Chondrocyte (in vitro differentiated cells): ENCODE measurements around the gene RALA. TPM values are rescaled to one million over a fixed set of nuclear protein-coding genes. Genes with fewer than 3 reads are reported as not detected.
A peak's percentile ranks its signal among the peaks of the same experiment; 100 is the strongest.

Experiments used
- DNase-seq: peaks from one replicate; pipeline ENCODE4 v3.0.0; 2021; ENCODE audit warnings: mixed read lengths, low spot score
- H3K27ac Mint-ChIP-seq: one replicate; pipeline ENCODE4 v1.8.0; 2021; ENCODE audit warnings: mild to moderate bottlenecking, moderate library complexity, mixed read lengths; ENCODE audit not compliant: unreplicated experiment
- H3K27me3 Mint-ChIP-seq: 2 replicates; pipeline ENCODE4 v1.8.0; 2021; ENCODE audit warnings: low read depth, mixed read lengths
- H3K36me3 Mint-ChIP-seq: 2 replicates; pipeline ENCODE4 v1.8.0; 2021; ENCODE audit warnings: low read depth, mixed read lengths
- H3K4me1 Mint-ChIP-seq: 2 replicates; pipeline ENCODE4 v1.8.0; 2021; ENCODE audit warnings: low read depth, mild to moderate bottlenecking, mixed read lengths
- H3K4me3 Mint-ChIP-seq: one replicate; pipeline ENCODE4 v1.8.0; 2021; ENCODE audit warnings: mild to moderate bottlenecking, moderate library complexity, mixed read lengths; ENCODE audit not compliant: unreplicated experiment
- H3K9me3 Mint-ChIP-seq: 2 replicates; pipeline ENCODE4 v1.8.0; 2021; ENCODE audit warnings: low read depth, mixed read lengths
- CTCF ChIP-seq: fragments of 200-600 bp; sonication (generic); IDR thresholded peaks from 2 replicates; pipeline ENCODE4 v1.5.0; 2021; ENCODE audit warnings: antibody characterized with exemption, mild to moderate bottlenecking, moderate library complexity
- total RNA-seq: library from RNA; stranded (reverse); gene quantifications from 3 replicates; pipeline ENCODE4 v1.2.1, GENCODE V29; 2021

Gene RALA
- total RNA-seq, 1 donor from 2014 or later: 35.2 TPM

GRCh38 chr7:39606352-39606751 is 17.0 kb upstream of the RALA start:
- H3K36me3 Mint-ChIP-seq: no peaks in the 10 kb centered on the region
- H3K9me3 Mint-ChIP-seq: no peaks in the 10 kb centered on the region
- peaks cover 14% of the 10 kb centered on the region for H3K4me1 Mint-ChIP-seq
- H3K27me3 Mint-ChIP-seq: no peaks in the 10 kb centered on the region
- TF ChIP-seq CTCF: no peak
- H3K27ac Mint-ChIP-seq: no peak overlapping the region
- no peak for DNase-seq
- no peak overlapping the region for H3K4me3 Mint-ChIP-seq

DNA sequence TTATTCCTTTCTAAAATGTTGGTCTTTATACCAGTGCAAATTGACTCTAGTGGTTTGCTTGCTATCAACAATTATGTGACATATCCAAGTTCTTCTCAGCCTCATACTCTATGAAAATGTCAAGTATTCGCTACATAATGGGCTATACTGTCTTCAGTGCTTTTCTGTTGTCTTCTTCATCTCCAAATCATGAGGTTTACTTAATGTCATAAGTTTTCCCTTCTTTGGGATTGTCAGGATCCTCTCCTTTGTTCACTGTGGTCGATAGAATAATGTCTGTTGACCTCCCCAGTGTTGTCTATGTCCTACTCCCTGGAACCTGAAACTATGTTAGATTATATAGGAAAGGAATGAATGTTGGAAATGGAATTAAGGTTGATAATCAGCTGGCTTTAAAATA is 16.4 kb upstream of the RALA start:
- Mint-ChIP-seq H3K27ac (no peak overlapping the region), H3K4me3 (no peak overlapping the region), H3K36me3 (no peaks in the 10 kb centered on the region), H3K27me3 (no peaks in the 10 kb centered on the region), H3K9me3 (no peaks in the 10 kb centered on the region), H3K4me1 (peaks cover 14% of the 10 kb centered on the region)
- TF ChIP-seq CTCF: no peak
- no peak for DNase-seq

DNA sequence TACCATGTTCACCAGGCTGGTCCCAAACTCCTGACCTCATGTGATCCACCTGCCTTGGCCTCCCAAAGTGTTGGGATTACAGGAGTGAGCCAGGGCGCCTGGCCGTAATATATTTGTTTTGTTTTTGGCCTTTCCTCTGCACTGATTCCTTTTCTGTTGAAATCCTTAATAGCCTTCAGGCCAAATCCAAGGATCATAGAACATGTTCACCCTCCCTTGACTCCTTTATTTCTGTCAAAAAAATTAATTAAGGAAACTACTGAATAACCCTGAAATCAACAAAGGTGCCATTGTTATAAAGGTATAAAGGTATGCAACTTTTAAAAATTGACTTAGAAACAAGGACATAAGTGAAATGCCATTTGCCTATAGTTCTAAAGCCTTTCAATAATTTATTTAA is 15.5 kb upstream of the RALA start:
- H3K27me3 Mint-ChIP-seq: no peaks in the 10 kb centered on the region
- TF ChIP-seq CTCF: no peak
- H3K36me3 Mint-ChIP-seq: no peaks in the 10 kb centered on the region
- H3K9me3 Mint-ChIP-seq: no peaks in the 10 kb centered on the region
- H3K4me1 Mint-ChIP-seq: peaks cover 14% of the 10 kb centered on the region
- no peak for DNase-seq
- H3K4me3 Mint-ChIP-seq: no peak overlapping the region
- no peak overlapping the region for H3K27ac Mint-ChIP-seq

DNA sequence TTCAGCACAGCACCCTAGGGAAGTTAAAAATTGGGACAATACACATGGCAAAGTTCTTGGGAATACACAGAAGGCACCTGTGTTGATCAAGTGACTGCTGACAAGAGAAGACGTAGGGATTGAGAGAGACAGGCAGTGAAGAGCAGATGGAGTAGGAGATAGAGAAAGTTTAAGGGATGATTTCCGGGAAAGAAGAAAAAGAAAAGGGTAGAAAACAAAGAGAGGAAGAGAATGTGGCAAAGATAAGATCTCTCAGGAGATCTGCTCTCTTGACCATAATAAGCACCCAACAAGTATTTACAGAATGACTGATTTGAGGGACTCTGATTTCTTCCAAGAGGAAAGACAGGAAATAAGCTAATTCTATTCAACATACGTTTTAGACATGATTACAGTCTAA is 15.1 kb upstream of the RALA start:
- H3K4me1 Mint-ChIP-seq: peaks cover 14% of the 10 kb centered on the region
- no peak overlapping the region for H3K4me3 Mint-ChIP-seq
- no peak overlapping the region for H3K27ac Mint-ChIP-seq
- H3K27me3 Mint-ChIP-seq: no peaks in the 10 kb centered on the region
- DNase-seq: no peak
- no peaks in the 10 kb centered on the region for H3K36me3 Mint-ChIP-seq
- H3K9me3 Mint-ChIP-seq: no peaks in the 10 kb centered on the region
- TF ChIP-seq CTCF: no peak

DNA sequence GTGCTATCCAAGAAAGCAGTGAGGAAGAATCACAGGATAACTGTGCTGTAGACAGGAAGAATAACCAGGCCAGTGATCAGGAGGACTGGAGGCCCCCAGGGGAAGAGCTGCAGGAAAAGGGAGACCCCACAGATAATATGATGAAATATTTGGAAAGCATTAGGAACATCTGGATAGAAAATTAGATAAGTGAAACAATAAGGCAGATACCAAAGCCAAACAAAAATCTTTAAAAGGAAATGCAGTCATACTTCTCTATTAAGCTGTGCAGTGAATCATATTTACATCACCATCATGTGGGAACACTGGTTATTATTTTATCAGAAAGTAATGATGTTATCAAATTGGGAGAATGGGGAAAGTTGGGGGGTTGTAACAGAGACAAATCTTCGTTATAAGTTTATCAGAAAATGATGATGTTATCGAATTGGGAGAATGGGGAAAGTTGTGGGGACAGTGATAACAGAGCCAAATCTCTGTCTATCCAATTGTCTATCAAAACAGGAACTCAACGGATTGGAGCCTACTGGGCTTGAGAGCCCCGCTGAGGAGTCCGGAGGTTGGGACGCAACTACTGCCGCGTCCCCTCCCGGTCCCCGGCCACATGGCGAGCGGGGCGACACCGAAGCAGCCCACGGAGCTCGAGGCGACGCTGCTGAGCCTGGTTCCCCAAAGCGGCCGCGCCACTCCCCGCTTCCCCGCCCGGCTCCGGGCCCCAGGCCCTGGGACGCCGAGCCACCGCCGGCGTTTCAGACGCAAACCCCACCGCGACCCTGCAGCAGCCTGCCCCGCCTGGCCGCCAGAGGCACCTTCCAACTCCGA is 14.0 kb upstream of the RALA start:
- Mint-ChIP-seq H3K27ac (peak overlapping the region; percentile 70), H3K4me1 (peaks cover 14% of the 10 kb centered on the region), H3K36me3 (no peaks in the 10 kb centered on the region), H3K27me3 (no peaks in the 10 kb centered on the region), H3K9me3 (no peaks in the 10 kb centered on the region), H3K4me3 (peak overlapping the region; percentile 60)
- peak; percentile 54 for TF ChIP-seq CTCF
- no peak for DNase-seq
